K562 (cell line): ENCODE measurements around the gene ANKRD10. TPM values are rescaled to one million over a fixed set of nuclear protein-coding genes. Genes with fewer than 3 reads are reported as not detected.

Experiments used
- polyA plus RNA-seq, 8 experiments: library from polyadenylated mRNA; depleted of rRNA in 4 of 8; stranded (reverse) in 5 of 8; unstranded in 3 of 8; fragments of >200 nt; fragmentation: Nextera tagmentation in 2 of 8; fragmentation: Illumina TruSeq in 1 of 8; extraction: Ambion mirVana in 2 of 8; extraction: Trizol in 1 of 8; gene quantifications; 2 replicates each; pipeline versions ENCODE4 v1.2.1 to v1.2.3, GENCODE V29; 2011 to 2014; ENCODE audit warnings: inconsistent platforms in 1 of 8, missing spikeins in 1 of 8
- total RNA-seq, 7 experiments: library from RNA; depleted of rRNA in 6 of 7; stranded (reverse); fragments of >200 nt in 6 of 7; fragmentation: Illumina TruSeq in 2 of 7; extraction: Trizol in 2 of 7; gene quantifications; 2 replicates each; pipeline versions ENCODE4 v1.2.1 to v1.2.3, GENCODE V29; 2011 to 2021; ENCODE audit warnings: low replicate concordance in 1 of 7
- TF ChIP-seq, protein P1 (sequence below), 2 experiments: fragments of 450-650 bp in 1 of 2; sonication (generic) in 1 of 2; formaldehyde crosslinking in 1 of 2; IDR thresholded peaks; 2 replicates each; pipeline versions ENCODE4 v1.7.1 to v1.9.0; 2016 to 2022; ENCODE audit warnings: inconsistent platforms in 1 of 2, mild to moderate bottlenecking in 1 of 2, missing genetic modification reagents in 1 of 2
- TF ChIP-seq, protein P2 (sequence below): fragments of 450-650 bp; IDR thresholded peaks from 2 replicates; pipeline ENCODE4 v1.6.1; 2016; ENCODE audit warnings: mild to moderate bottlenecking, moderate library complexity

ANKRD10 gene
- total and polyA plus RNA-seq, 9 of the 15 experiments (the other 6 are each of a cell fraction or from before 2014, with no cell fraction given): 21.7 to 183 (median 45.0) TPM

DNA sequence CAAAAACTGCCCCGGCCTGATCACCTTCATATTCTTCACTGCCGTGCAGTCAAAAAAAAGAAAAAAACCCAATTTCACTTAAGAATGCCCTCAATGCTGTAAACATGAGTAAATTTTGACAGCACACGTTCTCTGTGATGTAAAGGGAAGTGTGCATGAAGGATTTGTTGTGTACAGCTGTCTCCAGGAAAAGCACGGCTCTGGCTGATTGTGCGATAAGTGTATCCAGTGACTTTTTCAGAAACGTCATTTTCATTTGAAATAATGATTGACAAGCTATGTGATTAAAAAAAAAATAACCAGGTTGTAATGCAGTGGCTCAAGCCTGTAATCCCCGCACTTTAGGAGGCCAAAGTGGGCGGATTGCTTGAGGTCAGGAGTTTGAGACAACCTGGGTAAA, 39.6 kb downstream of the ANKRD10 start (continued):
- TF ChIP-seq, protein P1, sequence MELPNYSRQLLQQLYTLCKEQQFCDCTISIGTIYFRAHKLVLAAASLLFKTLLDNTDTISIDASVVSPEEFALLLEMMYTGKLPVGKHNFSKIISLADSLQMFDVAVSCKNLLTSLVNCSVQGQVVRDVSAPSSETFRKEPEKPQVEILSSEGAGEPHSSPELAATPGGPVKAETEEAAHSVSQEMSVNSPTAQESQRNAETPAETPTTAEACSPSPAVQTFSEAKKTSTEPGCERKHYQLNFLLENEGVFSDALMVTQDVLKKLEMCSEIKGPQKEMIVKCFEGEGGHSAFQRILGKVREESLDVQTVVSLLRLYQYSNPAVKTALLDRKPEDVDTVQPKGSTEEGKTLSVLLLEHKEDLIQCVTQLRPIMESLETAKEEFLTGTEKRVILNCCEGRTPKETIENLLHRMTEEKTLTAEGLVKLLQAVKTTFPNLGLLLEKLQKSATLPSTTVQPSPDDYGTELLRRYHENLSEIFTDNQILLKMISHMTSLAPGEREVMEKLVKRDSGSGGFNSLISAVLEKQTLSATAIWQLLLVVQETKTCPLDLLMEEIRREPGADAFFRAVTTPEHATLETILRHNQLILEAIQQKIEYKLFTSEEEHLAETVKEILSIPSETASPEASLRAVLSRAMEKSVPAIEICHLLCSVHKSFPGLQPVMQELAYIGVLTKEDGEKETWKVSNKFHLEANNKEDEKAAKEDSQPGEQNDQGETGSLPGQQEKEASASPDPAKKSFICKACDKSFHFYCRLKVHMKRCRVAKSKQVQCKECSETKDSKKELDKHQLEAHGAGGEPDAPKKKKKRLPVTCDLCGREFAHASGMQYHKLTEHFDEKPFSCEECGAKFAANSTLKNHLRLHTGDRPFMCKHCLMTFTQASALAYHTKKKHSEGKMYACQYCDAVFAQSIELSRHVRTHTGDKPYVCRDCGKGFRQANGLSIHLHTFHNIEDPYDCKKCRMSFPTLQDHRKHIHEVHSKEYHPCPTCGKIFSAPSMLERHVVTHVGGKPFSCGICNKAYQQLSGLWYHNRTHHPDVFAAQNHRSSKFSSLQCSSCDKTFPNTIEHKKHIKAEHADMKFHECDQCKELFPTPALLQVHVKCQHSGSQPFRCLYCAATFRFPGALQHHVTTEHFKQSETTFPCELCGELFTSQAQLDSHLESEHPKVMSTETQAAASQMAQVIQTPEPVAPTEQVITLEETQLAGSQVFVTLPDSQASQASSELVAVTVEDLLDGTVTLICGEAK (IDR thresholded peaks at IDR 0.05): 0 out of 2 replicates have a peak, but pooled peaks have one; percentile 24
- TF ChIP-seq, protein P1 (CRISPR knock-in tag; IDR thresholded peaks at IDR 0.05): no peak
- TF ChIP-seq, protein P2, sequence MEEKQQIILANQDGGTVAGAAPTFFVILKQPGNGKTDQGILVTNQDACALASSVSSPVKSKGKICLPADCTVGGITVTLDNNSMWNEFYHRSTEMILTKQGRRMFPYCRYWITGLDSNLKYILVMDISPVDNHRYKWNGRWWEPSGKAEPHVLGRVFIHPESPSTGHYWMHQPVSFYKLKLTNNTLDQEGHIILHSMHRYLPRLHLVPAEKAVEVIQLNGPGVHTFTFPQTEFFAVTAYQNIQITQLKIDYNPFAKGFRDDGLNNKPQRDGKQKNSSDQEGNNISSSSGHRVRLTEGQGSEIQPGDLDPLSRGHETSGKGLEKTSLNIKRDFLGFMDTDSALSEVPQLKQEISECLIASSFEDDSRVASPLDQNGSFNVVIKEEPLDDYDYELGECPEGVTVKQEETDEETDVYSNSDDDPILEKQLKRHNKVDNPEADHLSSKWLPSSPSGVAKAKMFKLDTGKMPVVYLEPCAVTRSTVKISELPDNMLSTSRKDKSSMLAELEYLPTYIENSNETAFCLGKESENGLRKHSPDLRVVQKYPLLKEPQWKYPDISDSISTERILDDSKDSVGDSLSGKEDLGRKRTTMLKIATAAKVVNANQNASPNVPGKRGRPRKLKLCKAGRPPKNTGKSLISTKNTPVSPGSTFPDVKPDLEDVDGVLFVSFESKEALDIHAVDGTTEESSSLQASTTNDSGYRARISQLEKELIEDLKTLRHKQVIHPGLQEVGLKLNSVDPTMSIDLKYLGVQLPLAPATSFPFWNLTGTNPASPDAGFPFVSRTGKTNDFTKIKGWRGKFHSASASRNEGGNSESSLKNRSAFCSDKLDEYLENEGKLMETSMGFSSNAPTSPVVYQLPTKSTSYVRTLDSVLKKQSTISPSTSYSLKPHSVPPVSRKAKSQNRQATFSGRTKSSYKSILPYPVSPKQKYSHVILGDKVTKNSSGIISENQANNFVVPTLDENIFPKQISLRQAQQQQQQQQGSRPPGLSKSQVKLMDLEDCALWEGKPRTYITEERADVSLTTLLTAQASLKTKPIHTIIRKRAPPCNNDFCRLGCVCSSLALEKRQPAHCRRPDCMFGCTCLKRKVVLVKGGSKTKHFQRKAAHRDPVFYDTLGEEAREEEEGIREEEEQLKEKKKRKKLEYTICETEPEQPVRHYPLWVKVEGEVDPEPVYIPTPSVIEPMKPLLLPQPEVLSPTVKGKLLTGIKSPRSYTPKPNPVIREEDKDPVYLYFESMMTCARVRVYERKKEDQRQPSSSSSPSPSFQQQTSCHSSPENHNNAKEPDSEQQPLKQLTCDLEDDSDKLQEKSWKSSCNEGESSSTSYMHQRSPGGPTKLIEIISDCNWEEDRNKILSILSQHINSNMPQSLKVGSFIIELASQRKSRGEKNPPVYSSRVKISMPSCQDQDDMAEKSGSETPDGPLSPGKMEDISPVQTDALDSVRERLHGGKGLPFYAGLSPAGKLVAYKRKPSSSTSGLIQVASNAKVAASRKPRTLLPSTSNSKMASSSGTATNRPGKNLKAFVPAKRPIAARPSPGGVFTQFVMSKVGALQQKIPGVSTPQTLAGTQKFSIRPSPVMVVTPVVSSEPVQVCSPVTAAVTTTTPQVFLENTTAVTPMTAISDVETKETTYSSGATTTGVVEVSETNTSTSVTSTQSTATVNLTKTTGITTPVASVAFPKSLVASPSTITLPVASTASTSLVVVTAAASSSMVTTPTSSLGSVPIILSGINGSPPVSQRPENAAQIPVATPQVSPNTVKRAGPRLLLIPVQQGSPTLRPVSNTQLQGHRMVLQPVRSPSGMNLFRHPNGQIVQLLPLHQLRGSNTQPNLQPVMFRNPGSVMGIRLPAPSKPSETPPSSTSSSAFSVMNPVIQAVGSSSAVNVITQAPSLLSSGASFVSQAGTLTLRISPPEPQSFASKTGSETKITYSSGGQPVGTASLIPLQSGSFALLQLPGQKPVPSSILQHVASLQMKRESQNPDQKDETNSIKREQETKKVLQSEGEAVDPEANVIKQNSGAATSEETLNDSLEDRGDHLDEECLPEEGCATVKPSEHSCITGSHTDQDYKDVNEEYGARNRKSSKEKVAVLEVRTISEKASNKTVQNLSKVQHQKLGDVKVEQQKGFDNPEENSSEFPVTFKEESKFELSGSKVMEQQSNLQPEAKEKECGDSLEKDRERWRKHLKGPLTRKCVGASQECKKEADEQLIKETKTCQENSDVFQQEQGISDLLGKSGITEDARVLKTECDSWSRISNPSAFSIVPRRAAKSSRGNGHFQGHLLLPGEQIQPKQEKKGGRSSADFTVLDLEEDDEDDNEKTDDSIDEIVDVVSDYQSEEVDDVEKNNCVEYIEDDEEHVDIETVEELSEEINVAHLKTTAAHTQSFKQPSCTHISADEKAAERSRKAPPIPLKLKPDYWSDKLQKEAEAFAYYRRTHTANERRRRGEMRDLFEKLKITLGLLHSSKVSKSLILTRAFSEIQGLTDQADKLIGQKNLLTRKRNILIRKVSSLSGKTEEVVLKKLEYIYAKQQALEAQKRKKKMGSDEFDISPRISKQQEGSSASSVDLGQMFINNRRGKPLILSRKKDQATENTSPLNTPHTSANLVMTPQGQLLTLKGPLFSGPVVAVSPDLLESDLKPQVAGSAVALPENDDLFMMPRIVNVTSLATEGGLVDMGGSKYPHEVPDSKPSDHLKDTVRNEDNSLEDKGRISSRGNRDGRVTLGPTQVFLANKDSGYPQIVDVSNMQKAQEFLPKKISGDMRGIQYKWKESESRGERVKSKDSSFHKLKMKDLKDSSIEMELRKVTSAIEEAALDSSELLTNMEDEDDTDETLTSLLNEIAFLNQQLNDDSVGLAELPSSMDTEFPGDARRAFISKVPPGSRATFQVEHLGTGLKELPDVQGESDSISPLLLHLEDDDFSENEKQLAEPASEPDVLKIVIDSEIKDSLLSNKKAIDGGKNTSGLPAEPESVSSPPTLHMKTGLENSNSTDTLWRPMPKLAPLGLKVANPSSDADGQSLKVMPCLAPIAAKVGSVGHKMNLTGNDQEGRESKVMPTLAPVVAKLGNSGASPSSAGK: peak; percentile 21; the same call in 1 of the 2 replicates
